DMS153 (cell line): ENCODE measurements around the gene CDKN2AIP.
"Not testable (repeated sequence)": the region's sequence is repeated elsewhere in the genome, so short reads cannot be mapped to it uniquely, and the experiment has no call there.

Experiments
- DNase-seq: peaks from one replicate; lab custom pipeline; 2025; lab: John Stamatoyannopoulos, UW

The CDKN2AIP gene

GRCh38 chr4:183448436-183448835, 4.0 kb downstream of the CDKN2AIP start:
- DNase-seq, result no peak

- DNase-seq, result no peak
Measured at GRCh38 chr4:183449193-183449882, 4.9 kb downstream of the CDKN2AIP start.

- no peak for DNase-seq
Measured at GRCh38 chr4:183450108-183450507, 5.7 kb downstream of the CDKN2AIP start.

GRCh38 chr4:183455431-183456195, 11.2 kb downstream of the CDKN2AIP start:
- DNase-seq, result no peak

- DNase-seq, result no peak
Measured at GRCh38 chr4:183458005-183458404, 13.6 kb downstream of the CDKN2AIP start.

- not testable (repeated sequence) for DNase-seq
Measured at GRCh38 chr4:183463903-183464619, 19.6 kb downstream of the CDKN2AIP start.

- not testable (repeated sequence) for DNase-seq
Measured at GRCh38 chr4:183465879-183466278, 21.4 kb downstream of the CDKN2AIP start.

- DNase-seq, result no peak
Measured at GRCh38 chr4:183467246-183467645, 22.8 kb downstream of the CDKN2AIP start.

GRCh38 chr4:183468210-183469095, 24.0 kb downstream of the CDKN2AIP start:
- no peak for DNase-seq

GRCh38 chr4:183469285-183469684, 24.8 kb downstream of the CDKN2AIP start:
- no peak for DNase-seq

- DNase-seq, result no peak
Measured at GRCh38 chr4:183469936-183470335, 25.5 kb downstream of the CDKN2AIP start.

GRCh38 chr4:183470821-183471220, 26.4 kb downstream of the CDKN2AIP start:
- DNase-seq, result no peak

GRCh38 chr4:183471946-183472708, 27.7 kb downstream of the CDKN2AIP start:
- peak; percentile 49 for DNase-seq

GRCh38 chr4:183478123-183478522, 33.7 kb downstream of the CDKN2AIP start:
- no peak for DNase-seq

- no peak for DNase-seq
Measured at GRCh38 chr4:183478926-183479325, 34.5 kb downstream of the CDKN2AIP start.

GRCh38 chr4:183482515-183483095, 38.2 kb downstream of the CDKN2AIP start:
- DNase-seq, result not testable (repeated sequence)

- DNase-seq, result no peak
Measured at GRCh38 chr4:183483997-183484396, 39.6 kb downstream of the CDKN2AIP start.

GRCh38 chr4:183485411-183486160, 41.1 kb downstream of the CDKN2AIP start:
- no peak for DNase-seq

GRCh38 chr4:183492791-183493222, 48.4 kb downstream of the CDKN2AIP start:
- DNase-seq, result no peak

GRCh38 chr4:183493246-183493645, 48.8 kb downstream of the CDKN2AIP start:
- no peak for DNase-seq
